SU-DHL-6 (cell line): ENCODE measurements around the gene CYTH4.

Source experiments
- EZH2phosphoT487 ChIP-seq: fragments of 200-600 bp; sonication (generic), shearing (Covaris generic); conservative IDR thresholded peaks from 2 replicates; pipeline ENCODE4 v1.6.1; 2018; ENCODE audit warnings: mild to moderate bottlenecking, antibody characterized with exemption, low read length, moderate library complexity, mixed read lengths
- TF ChIP-seq, protein P1 (sequence below): fragments of 200-600 bp; sonication (generic); IDR thresholded peaks from one replicate; pipeline ENCODE4 v1.5.1; 2017; ENCODE audit warnings: antibody characterized with exemption, mild to moderate bottlenecking, low read length, moderate library complexity; ENCODE audit not compliant: insufficient read depth, poor library complexity, severe bottlenecking

DNA sequence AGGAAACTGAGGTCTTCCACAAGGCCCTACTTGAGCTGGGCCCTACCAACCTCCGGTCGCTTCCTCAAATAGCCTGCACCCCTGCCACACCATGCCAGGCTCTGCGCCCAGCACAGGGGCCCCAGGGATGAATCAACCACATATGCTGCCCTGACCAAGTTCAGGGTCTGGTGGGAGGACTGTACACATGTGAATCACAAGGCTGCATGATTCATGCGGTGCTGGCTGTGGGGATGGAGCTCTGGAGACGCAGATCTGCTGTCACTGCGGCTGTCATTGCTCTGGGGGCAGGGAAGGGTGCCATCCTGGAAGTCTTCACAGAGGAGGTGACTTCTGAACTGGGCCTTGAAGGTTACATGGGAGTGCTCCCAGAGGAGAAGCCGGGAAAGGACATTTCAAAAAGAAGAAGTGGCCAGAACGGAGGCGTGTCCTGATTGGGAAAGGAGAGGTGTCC lies 21.5 kb downstream of the CYTH4 start:
- TF ChIP-seq, protein P1, sequence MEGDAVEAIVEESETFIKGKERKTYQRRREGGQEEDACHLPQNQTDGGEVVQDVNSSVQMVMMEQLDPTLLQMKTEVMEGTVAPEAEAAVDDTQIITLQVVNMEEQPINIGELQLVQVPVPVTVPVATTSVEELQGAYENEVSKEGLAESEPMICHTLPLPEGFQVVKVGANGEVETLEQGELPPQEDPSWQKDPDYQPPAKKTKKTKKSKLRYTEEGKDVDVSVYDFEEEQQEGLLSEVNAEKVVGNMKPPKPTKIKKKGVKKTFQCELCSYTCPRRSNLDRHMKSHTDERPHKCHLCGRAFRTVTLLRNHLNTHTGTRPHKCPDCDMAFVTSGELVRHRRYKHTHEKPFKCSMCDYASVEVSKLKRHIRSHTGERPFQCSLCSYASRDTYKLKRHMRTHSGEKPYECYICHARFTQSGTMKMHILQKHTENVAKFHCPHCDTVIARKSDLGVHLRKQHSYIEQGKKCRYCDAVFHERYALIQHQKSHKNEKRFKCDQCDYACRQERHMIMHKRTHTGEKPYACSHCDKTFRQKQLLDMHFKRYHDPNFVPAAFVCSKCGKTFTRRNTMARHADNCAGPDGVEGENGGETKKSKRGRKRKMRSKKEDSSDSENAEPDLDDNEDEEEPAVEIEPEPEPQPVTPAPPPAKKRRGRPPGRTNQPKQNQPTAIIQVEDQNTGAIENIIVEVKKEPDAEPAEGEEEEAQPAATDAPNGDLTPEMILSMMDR, result no peak
- TF ChIP-seq EZH2phosphoT487, result no peak
